Fibroblast of skin of back (primary cell): ENCODE measurements around the gene ALPK1.
"Not testable (repeated sequence)": the region's sequence is repeated elsewhere in the genome, so short reads cannot be mapped to it uniquely, and the experiment has no call there.

Experiments
- DNase-seq: peaks from one replicate; pipeline ENCODE4 v3.0.0-alpha.2; 2013

Gene ALPK1

GRCh38 chr4:112379306-112379705 lies 82.1 kb downstream of the ALPK1 start:
- no peak for DNase-seq

DNA sequence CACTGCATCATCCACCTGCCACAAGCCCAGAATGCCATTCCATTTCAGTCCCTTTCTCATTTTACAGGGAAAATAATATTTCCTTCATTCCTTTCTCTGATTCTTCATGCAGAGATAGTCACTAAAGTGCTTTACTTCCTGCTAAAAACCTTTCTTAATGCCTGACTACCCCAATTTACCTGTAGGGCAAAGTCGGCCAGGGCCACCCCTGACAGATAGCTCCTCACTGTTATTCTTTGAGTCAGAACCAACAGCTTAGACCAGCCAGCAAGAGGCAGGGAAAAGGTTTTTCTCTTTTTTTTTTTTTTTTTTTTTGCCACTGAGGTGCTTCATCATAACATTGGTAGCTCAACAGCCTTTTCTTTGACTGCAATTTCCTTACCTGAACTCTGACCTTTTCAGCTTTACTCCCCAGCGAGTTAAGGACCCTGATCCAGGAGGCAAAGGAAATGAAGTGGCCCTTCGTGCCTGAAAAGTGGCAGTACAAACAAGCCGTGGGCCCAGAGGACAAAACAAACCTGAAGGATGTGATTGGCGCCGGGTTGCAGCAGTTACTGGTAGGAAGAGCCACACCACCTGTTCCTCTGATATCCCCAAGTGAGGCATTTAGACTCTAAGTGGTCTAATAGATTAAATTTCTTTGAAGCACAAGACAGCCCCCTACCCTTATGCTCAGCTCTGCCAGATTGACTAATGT lies 85.0 kb downstream of the ALPK1 start:
- DNase-seq, result no peak

DNA sequence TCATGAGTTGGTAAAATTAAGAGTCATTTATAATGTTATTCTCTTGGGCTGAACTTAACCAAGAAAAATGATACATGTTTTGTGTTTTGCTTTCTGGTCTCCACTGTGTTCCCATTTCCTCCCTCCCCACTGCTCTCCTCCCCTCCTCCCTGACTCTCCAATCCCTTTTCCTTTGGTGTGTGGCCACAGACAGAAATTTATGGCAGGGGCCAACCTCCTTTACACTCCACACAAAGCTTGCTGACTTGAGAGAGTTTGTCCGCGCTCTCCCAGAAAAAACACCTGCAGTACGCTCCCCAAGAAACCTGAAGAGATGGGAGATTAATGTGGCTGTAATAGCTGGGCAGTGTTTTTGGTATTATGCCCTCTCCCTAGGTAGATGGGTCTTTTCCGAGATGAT lies 88.9 kb downstream of the ALPK1 start:
- no peak for DNase-seq

GRCh38 chr4:112402098-112402497 lies 104.9 kb downstream of the ALPK1 start:
- no peak for DNase-seq

DNA sequence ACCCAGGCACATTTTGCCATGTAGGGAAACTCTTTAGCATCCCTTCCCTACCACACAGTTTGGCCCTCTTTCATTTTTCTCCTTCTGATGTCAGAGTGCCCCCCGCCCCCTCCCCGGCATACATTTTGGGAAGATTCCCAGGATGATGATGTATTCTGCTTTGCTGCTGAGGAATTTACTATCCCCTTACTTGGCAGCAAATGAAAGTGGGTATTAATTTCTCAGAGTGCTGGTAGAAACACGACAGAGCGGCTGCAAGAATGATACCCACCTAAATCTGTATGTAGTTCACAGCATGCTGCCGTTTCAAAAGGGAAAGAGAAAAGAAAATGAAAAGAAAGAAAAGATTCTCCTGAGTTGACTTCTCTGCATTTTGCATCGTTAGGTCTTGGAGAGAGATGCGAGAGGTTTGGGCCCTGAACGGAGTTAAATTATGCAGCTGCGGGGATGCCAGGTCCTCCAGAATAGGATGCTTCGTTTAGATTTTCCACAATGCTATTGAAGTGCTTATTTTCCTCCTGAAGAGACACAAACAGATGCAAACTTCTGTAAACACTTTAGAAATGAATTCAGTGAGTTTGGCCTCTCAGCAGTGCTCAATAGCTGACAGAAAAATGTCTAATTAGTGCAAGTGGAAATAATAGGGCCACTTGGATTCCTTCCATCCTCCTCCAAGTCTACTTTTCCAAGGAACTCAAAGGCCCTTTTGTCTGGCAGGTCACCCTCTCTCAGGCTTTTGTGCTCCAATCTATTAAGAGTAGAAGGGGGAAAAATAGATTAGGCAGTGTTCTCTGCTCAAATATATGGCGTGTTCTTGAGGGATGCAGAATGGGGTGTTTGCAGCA lies 106.2 kb downstream of the ALPK1 start:
- peak; percentile 15 for DNase-seq

- DNase-seq, result no peak
These were observed 113.2 kb downstream of the ALPK1 start for GRCh38 chr4:112410364-112410763.

DNA sequence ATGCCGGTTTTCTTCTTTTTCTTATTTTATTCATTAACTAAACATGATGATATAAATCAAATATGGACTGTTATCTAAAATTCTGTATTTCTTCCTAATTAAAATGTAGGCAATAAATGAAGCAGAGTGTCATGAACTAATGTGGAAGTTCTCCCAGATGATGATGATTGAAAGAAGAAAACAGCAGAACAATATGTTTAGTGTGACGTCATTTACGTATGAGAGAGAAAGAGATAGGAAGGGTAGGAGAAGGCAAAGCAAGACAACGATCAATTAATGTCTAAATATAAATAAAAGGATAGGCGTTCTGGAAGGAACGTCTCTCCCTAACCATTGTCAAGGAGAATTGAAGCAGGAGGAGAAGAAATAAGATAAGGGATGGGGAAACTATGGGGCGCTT lies 113.6 kb downstream of the ALPK1 start:
- no peak for DNase-seq

- no peak for DNase-seq
These were observed 114.8 kb downstream of the ALPK1 start for GRCh38 chr4:112411781-112412550.

DNA sequence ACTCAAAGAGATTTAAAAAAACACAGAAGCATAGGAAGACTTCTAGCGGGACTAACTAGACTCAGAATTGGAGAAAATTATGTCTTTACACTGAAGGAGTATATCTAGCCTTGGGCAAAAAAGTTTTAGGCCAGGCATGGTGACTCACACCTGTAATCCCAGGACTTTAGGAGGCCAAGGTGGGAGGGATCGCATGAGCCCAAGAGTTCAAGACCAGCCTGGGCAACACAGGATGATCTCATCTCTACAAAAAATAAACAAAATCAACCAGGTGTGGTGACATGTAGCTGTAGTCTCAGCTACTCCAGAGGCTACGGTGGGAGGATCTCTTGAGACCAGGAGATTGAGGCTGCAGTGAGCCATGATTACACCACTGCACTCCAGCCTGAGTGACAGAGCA lies 119.3 kb downstream of the ALPK1 start:
- no peak for DNase-seq

- DNase-seq, result no peak
These were observed 120.9 kb downstream of the ALPK1 start for GRCh38 chr4:112418092-112418491.

GRCh38 chr4:112421911-112422310 lies 124.7 kb downstream of the ALPK1 start:
- no peak for DNase-seq

DNA sequence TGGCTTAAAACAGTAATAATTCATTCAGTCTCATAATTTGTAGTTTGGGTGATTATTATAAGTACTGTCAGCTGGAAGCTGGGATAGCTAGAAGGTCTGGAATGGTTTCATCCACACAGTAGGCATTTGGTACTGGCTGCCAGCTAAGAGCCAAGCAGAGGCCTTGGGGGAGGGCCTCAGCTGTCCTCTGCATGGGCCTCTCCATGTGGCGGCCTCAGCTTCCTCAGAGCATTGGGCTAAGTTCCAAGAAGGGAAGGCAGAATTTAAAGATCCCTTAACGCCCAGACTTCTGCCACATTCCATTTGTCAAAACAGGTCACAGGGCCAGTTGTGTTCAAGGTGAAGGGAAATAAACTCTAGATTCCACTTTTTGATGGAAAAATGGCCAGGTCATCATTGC lies 125.5 kb downstream of the ALPK1 start:
- no peak for DNase-seq

- peak; percentile 34 for DNase-seq
These were observed 126.4 kb downstream of the ALPK1 start for GRCh38 chr4:112423591-112423990.

DNA sequence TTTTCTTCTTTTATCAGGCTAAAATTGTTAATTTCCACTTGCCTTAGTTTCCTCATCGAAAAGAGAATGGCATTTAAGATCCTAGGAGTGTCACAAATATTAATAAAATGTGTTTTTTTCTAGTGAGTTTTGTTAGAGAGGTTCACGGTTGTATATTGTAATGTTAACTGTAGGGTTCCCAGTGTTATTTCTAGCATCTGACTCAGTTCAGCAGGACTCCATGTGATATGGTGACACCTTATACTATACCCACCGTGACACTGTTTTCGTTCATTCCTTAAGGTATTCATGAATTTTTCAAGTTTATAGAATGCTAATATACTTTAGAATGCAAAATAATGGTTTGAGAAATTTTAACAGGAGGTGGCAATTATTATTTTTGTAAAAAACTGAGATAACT lies 128.7 kb downstream of the ALPK1 start:
- DNase-seq, result no peak

GRCh38 chr4:112426416-112426815 lies 129.2 kb downstream of the ALPK1 start:
- DNase-seq, result no peak

GRCh38 chr4:112431158-112431557 lies 134.0 kb downstream of the ALPK1 start:
- no peak for DNase-seq

GRCh38 chr4:112436987-112437386 lies 139.8 kb downstream of the ALPK1 start:
- no peak for DNase-seq

GRCh38 chr4:112442226-112442625 lies 145.1 kb downstream of the ALPK1 start:
- DNase-seq, result not testable (repeated sequence)

DNA sequence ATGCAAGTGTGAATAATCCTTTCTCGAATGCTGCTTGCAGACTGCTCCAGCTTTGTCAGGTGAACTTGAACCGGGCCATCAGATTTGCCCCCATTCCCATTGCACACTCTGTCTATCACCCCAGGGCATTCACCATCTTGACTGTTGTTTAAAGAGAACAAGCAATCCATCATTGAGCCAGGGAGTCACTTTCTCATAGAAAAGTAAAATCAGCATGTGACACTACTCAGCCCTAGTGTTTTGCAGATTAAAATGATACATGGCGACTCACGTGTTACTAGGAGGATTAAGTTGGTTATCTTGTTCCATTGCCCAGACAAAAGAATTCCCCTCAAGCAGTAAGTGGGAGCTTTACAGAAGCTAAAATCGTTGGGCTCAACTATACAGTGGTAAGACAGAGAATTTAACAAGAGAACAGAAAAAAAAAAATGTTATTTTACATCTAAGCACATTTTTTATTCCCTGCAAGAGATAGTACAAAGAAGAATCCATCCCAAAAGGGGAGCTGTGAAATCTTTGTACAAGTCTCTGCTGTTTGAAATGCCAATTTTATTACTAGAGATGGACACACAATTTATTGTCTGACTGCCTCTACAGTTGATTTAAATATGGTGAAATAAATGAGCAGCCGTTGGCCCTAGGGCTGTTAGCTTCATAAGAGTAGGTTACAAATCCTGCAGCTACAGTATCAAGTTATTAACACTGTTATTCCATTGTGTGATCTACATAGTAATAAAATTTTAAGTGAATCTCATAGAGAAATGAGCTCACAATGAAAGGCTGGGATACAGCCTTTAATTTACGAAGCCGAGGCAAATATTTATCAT lies 151.3 kb downstream of the ALPK1 start:
- peak; percentile 2 for DNase-seq

DNA sequence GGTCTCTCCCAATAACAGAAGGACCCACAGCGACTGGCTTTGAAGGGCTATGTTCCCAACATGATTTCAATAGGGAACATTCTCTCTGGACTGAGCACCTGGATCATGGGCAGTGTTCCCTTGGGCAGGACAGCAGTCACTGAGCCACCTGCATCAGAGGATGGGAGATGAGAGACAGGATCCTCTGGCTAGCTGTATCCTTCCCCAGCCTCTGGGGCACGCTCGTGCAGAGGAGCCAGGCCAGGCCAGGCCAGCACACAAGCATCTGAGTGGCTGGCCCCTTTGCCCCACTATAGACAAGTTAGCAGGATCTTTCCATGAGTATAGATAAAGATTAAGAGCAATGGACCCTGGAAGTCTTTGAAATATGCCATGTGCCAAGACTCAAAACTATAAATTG lies 152.5 kb downstream of the ALPK1 start:
- no peak for DNase-seq

DNA sequence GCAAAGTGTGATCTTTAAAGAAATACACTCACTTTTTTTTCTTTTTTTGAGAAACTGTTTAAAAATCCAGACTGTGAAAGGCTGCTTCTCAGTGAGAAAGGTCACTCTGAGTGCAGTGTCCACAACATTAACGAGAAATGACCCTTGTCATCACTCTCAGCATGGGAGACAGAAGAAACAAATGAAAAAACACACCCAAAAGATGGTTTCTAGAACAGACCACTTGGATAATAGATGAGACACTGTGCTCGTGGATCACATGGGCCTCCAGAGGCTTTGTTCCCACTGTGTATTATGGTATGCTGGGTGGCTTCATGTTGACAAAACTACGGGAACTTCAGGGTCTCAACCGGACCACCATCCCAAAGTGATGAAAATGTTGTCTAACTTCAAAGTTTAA lies 153.9 kb downstream of the ALPK1 start:
- no peak for DNase-seq

DNA sequence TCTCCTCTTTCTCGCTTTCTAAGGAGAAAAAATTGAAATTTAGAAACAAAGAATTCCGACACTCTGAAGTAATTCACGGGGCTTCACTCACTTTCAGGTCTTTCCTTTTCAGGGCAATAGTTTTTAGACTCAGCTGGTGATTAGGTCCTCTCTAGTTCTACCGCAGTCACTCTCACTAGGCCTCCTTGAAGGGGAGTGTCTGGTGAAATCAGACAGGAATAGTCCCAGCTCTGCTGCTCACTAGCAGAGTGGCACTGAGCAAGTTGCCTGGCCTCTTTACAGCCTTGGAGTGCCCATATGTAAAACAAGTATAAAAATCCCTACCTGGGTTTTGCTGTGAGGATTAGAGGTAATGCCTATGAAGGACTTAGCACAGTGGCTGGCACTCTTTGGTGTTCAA lies 154.7 kb downstream of the ALPK1 start:
- DNase-seq, result no peak
